CD4-positive, alpha-beta T cell treated with Interleukin-10 for 1 hour (primary cell): ENCODE data around the gene IWS1.
"Not testable (repeated sequence)": the region's sequence is repeated elsewhere in the genome, so short reads cannot be mapped to it uniquely, and the experiment has no call there.

Experiments
- DNase-seq: peaks from one replicate; pipeline ENCODE4 v3.0.0-alpha.2; 2020

Gene IWS1

GRCh38 chr2:127560201-127560930 lies 34.1 kb upstream of the IWS1 start:
- no peak for DNase-seq

GRCh38 chr2:127559454-127559853 lies 33.2 kb upstream of the IWS1 start:
- DNase-seq, result no peak

- DNase-seq, result no peak
Measured at GRCh38 chr2:127558911-127559310, 32.6 kb upstream of the IWS1 start.

GRCh38 chr2:127552846-127553245 lies 26.6 kb upstream of the IWS1 start:
- DNase-seq, result no peak

- DNase-seq, result no peak
Measured at GRCh38 chr2:127552336-127552735, 26.0 kb upstream of the IWS1 start.

- no peak for DNase-seq
Measured at GRCh38 chr2:127551221-127551930, 25.1 kb upstream of the IWS1 start.

GRCh38 chr2:127546797-127547196 lies 20.5 kb upstream of the IWS1 start:
- DNase-seq, result no peak

GRCh38 chr2:127545796-127546195 lies 19.5 kb upstream of the IWS1 start:
- DNase-seq, result no peak

GRCh38 chr2:127545189-127545588 lies 18.9 kb upstream of the IWS1 start:
- no peak for DNase-seq

- DNase-seq, result not testable (repeated sequence)
Measured at GRCh38 chr2:127543013-127543501, 16.8 kb upstream of the IWS1 start.

GRCh38 chr2:127542231-127542630 lies 15.9 kb upstream of the IWS1 start:
- DNase-seq, result no peak

- DNase-seq, result no peak
Measured at GRCh38 chr2:127541809-127542208, 15.5 kb upstream of the IWS1 start.

- no peak for DNase-seq
Measured at GRCh38 chr2:127537644-127538043, 11.4 kb upstream of the IWS1 start.

- DNase-seq, result no peak
Measured at GRCh38 chr2:127536707-127537541, 10.6 kb upstream of the IWS1 start.

- no peak for DNase-seq
Measured at GRCh38 chr2:127535918-127536317, 9.6 kb upstream of the IWS1 start.

GRCh38 chr2:127535422-127535901 lies 9.2 kb upstream of the IWS1 start, which contains the start of gene MYO7B:
Gene MYO7B (plus strand): TSS chr2:127535683. CDS start chr2:127559723, 24,040 bp downstream.
- no peak for DNase-seq

- no peak for DNase-seq
Measured at GRCh38 chr2:127532296-127532695, 6.0 kb upstream of the IWS1 start.

GRCh38 chr2:127531221-127531648 lies 4.9 kb upstream of the IWS1 start:
- DNase-seq, result no peak

- DNase-seq, result no peak
Measured at GRCh38 chr2:127530245-127531140, 4.2 kb upstream of the IWS1 start.

GRCh38 chr2:127529416-127529815 lies 3.1 kb upstream of the IWS1 start:
- not testable (repeated sequence) for DNase-seq

- DNase-seq, result no peak
Measured at GRCh38 chr2:127528487-127528886, 2.2 kb upstream of the IWS1 start.
